Inferior parietal cortex (tissue), 1 donor: ENCODE measurements around the gene BBS1.
"Not testable (repeated sequence)": the region's sequence is repeated elsewhere in the genome, so short reads cannot be mapped to it uniquely, and the experiment has no call there.

ENCODE experiments used
- DNase-seq: peaks from one replicate; pipeline ENCODE4 v3.0.0-alpha.2; 2016; ENCODE audit errors: extremely low spot score

The BBS1 gene

GRCh38 chr11:66570850-66571180, 60.4 kb downstream of the BBS1 start:
- DNase-seq = no peak

- peak; percentile 72 for DNase-seq
Measured at GRCh38 chr11:66579017-66579606, 68.7 kb downstream of the BBS1 start.

- DNase-seq = no peak
Measured at GRCh38 chr11:66580803-66581202, 70.4 kb downstream of the BBS1 start.

GRCh38 chr11:66581261-66581660, 70.8 kb downstream of the BBS1 start:
- no peak for DNase-seq

GRCh38 chr11:66582565-66583147, 72.2 kb downstream of the BBS1 start:
- not testable (repeated sequence) for DNase-seq
